Measurements from ENCODE around the gene VAT1. TPM values are rescaled to one million over a fixed set of nuclear protein-coding genes. Genes with fewer than 3 reads are reported as not detected.
"Not testable (repeated sequence)": the region's sequence is repeated elsewhere in the genome, so short reads cannot be mapped to it uniquely, and the experiment has no call there.

The VAT1 gene
- total RNA-seq, 2 experiments from 2014 or later = 20.8 to 23.0 TPM

DNA sequence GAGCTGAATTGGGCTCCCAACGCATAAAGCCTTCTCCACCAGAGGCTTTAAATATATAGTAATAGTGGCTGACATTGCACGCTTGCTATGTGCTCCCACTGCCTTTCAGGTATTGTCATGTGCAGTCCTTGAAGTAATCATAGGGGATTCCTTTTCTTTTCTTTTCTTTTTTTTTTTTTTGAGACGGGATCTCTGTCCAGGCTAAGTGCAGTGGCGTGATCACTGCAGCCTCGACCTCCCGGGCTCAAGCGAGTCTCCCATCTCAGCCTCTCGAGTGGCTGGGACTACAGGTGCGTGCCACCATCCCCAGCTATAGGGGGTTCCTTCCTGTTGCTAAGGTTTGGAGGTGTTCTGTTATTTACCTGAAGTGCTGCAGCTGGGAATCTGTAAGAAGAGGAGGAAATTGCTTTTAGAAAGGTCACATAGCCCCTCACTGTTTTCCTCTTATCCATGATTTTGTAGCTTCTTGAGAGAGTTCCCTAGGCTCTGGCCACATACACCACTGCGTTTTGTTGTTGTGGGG, 23.1 kb downstream of the VAT1 start:
- H3K9me3 Mint-ChIP-seq = no peaks in the 10 kb centered on the region
- peak overlapping the region; percentile 99 for H3K27ac Mint-ChIP-seq
- peaks cover 49% of the 10 kb centered on the region for H3K36me3 Mint-ChIP-seq
- no peaks in the 10 kb centered on the region for H3K27me3 Mint-ChIP-seq
- peaks cover 36% of the 10 kb centered on the region for H3K4me1 Mint-ChIP-seq
- no peak for DNase-seq
- peak overlapping the region; percentile 96 for H3K4me3 Mint-ChIP-seq

DNA sequence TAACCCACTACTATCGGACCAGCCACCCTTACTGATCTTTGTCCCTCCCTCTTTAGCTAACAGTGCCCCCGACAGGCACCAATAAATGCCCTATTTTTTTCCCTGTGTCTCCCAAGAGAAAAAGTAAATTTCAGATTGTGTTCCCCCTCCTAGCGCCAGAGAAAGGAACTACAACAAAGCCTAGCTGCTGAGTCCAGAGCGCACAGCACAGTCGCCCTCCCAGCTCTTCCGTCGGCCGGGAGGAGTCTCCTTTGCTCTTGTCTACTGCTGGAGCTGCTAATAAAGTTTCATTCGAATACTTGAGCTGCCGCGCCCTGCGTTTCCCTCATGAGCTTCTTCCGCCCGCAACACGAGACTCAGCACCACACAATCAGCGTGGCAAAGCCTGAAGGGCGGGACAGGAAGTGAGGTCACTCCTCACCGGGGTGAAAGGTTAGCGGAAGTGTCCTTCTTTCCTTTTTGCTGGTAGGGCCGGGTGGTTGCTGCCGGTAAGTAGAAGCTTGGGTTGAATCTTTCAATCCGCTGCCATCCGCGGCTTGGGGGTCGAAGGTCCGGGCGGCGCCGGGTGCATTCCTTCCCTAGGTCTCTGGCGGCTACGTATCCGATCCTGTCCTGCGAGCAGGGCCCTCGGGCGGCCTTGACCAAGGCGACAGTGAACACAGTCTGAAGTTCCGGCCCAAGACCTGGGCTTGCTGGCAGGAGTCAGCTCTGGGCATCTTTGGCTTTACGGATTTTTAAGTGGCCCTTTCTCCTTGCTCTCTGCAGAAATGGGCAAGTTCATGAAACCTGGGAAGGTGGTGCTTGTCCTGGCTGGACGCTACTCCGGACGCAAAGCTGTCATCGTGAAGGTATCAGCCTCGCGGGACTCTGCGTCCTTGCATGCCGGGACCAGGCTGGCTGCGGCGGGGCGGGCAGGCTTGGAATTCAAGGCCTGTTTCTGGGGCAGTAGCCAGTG, 23.9 kb downstream of the VAT1 start, which contains the start of gene RPL27:
Gene RPL27 (plus strand): TSS at position 436 of the 955 bp plus-strand sequence. CDS start 332 bp downstream, at position 768.
- Mint-ChIP-seq H3K27ac (peak within 1 kb of the TSS; percentile 99), H3K4me1 (peaks cover 35% of the 10 kb centered on the region), H3K4me3 (peak within 1 kb of the TSS; percentile 96), H3K27me3 (no peaks in the 10 kb centered on the region), H3K9me3 (no peaks in the 10 kb centered on the region), H3K36me3 (peaks cover 48% of the 10 kb centered on the region)
- peak; percentile 95 for DNase-seq

DNA sequence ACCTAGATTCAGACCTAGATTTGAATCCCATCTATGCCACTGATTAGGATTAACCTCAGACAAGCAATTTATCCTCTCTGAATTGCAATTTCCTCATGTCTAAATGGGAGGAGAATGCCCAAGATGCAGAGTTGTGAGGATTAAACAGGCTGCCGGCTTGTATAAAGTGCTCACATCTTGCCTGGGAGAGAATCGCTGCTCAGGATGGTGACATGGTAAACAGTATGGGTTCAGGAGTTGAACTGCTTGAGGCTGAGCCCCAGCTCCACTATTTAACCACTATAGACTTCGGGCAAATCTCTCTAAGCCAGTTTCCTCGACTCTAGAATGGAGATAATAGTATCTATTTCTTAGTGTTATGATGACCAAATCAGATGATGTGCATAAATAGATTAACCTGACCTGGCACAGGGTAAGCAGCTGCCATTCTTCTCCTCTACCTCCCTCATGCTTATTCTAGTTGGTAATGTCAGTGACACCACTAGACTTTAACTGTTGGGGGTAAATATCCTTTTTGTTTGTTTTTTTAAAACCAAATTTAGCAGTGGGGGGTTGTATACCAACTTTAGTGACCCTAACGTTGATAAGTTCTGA, 24.7 kb downstream of the VAT1 start:
- Mint-ChIP-seq H3K4me1 (peaks cover 32% of the 10 kb centered on the region), H3K27me3 (no peaks in the 10 kb centered on the region), H3K36me3 (peaks cover 43% of the 10 kb centered on the region), H3K4me3 (peak overlapping the region; percentile 96), H3K9me3 (no peaks in the 10 kb centered on the region), H3K27ac (peak overlapping the region; percentile 99)
- no peak for DNase-seq

DNA sequence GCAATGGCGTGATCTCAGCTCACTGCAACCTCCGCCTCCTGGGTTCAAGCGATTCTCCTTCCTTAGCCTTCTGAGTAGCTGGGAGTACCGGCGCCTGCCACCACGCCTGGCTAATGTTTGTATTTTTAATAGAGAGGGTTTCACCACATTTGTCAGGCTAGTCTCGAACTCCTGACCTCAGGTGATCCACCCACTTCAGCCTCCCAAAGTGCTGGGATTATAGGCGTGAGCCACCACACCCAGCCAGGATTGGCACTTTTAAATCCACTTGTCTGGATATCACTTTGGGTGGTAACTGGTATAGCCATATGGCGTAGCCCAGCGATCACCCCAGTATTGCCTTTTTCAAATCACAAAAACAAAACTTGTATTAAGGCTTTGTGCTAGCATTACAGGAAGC, 28.3 kb downstream of the VAT1 start:
- not testable (repeated sequence) for H3K4me3 Mint-ChIP-seq, H3K27ac Mint-ChIP-seq, DNase-seq, H3K27me3 Mint-ChIP-seq, H3K9me3 Mint-ChIP-seq
- H3K4me1 Mint-ChIP-seq = peaks cover 10% of the 10 kb centered on the region
- peaks cover 22% of the 10 kb centered on the region for H3K36me3 Mint-ChIP-seq

DNA sequence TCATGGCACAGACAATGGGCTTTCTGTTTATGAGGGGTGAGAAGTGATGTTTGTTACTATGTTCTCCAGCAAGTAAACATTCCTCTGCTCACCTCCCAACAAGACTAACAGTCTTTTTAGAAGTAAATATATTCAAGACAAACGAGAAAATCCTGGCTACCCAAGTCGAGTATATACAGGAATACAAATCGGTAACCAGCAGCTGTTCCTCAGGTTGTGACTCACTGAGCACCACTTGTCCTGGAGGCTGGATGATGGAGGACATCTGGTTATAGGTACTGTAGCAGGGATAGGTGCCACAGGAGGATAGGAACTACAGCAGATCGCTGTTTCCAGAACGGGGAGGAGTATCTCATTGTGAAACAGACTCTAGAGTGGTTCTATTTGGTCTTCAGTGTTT, 29.3 kb downstream of the VAT1 start:
- Mint-ChIP-seq H3K4me1 (peaks cover 9% of the 10 kb centered on the region), H3K27ac (no peak overlapping the region), H3K27me3 (no peaks in the 10 kb centered on the region), H3K9me3 (no peaks in the 10 kb centered on the region), H3K4me3 (no peak overlapping the region), H3K36me3 (peaks cover 17% of the 10 kb centered on the region)
- no peak for DNase-seq

DNA sequence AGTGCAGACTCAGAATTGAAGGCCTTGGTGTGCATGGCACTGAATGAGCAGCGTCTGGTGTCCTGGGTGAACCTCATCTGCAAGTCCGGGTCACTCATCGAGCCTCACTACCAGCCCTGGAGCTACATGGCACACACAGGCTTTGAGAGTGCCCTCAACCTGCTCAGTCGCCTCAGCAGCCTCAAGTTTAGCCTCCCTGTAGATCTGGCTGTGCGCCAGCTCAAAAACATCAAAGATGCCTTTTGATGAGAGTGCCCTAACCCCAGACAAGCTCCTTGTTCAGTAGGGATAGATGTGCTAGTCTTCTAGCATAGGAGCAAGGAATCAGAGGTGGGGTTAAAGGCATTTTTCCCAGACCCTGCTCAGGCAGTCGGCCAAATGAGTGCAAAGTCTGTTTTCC, 30.7 kb downstream of the VAT1 start:
- Mint-ChIP-seq H3K9me3 (no peaks in the 10 kb centered on the region), H3K4me1 (no peaks in the 10 kb centered on the region), H3K4me3 (no peak overlapping the region), H3K36me3 (peaks cover 17% of the 10 kb centered on the region), H3K27me3 (no peaks in the 10 kb centered on the region), H3K27ac (no peak overlapping the region)
- DNase-seq = no peak

DNA sequence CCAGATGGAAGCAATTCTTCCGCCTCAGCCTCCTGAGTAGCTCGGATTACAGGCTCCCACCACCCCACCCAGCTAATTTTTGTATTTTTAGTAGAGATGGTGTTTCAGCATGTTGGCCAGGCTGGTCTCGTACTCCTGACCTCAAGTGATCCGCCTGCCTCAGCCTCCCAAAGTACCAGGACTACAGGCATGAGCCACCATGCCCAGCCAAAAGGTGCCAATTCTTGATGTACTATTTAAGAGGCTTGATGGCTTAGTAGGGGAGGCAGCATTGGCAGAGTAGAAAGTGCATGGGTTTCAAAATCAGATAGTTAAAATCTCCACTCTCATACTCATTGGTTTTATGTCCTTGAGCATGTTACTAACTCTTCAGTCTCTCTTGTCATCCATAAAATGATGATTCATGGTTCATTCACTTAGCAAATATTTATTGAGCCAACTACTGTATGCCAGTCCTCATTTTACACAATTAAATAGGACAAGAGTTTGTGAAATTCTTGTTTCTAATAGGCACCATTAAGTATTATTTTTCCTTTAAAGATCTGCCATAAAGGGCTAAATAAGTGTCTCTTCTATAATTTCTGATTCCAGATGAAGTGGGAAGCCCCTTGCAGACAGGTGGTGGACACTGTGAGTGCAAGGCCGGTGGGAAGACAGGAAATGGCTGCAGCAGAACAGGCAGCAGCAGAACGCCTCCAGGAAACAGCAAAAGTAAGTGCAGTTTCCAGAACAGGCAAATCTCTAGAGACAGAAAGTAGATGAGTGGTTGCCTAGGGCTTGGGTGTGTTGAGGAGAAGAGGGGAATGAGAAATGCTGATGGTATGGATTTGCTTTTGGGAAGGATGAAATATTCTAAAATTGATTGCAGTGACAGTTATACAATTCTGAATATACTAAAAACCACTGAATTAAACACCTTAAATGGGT, 32.2 kb downstream of the VAT1 start:
- DNase-seq = no peak
- Mint-ChIP-seq H3K27me3 (no peaks in the 10 kb centered on the region), H3K9me3 (no peaks in the 10 kb centered on the region), H3K4me1 (peaks cover 2% of the 10 kb centered on the region), H3K4me3 (no peak overlapping the region), H3K27ac (no peak overlapping the region), H3K36me3 (peaks cover 18% of the 10 kb centered on the region)

DNA sequence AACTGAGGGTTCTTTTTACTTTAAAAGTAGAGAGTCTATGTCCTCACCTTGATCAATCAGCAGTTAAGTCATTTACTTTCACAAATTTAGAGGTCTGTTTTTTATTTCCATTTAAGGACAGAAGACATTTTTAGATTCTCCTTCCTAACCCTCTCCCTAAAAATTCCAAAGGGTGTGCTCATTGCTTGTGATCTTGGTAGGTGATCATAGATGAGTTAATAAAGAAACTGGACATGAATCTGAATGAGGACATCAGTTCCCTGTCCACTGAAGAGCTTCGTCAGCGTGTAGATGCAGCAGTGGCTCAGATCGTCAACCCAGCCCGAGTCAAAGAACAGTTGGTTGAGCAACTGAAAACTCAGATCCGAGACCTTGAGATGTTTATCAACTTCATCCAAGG, 33.0 kb downstream of the VAT1 start:
- no peak for DNase-seq
- Mint-ChIP-seq H3K4me3 (no peak overlapping the region), H3K4me1 (peaks cover 3% of the 10 kb centered on the region), H3K9me3 (no peaks in the 10 kb centered on the region), H3K36me3 (peaks cover 16% of the 10 kb centered on the region), H3K27ac (no peak overlapping the region), H3K27me3 (no peaks in the 10 kb centered on the region)

DNA sequence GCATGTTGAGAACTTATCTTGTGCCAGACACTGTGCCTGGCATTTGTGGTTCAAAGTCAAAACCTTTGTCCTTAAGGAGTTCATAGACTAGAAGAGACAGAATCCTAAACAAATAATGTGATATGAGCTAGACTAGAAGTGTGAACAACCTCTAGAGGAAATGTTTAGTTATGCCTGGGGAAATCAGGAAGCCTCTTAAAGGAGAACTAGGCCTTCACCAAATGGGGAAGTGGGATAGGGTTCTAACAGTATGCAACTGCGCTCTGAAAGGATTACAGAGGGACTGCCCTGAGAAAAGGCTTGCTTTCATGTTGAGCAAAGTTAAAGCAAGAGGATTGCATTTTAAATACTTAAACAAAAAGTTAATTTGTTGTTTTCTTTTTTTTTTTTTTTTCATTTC, 37.0 kb downstream of the VAT1 start:
- H3K9me3 Mint-ChIP-seq = no peaks in the 10 kb centered on the region
- H3K27ac Mint-ChIP-seq = no peak overlapping the region
- H3K27me3 Mint-ChIP-seq = no peaks in the 10 kb centered on the region
- H3K36me3 Mint-ChIP-seq = peaks cover 30% of the 10 kb centered on the region
- H3K4me3 Mint-ChIP-seq = no peak overlapping the region
- H3K4me1 Mint-ChIP-seq = peaks cover 15% of the 10 kb centered on the region
- DNase-seq = no peak

DNA sequence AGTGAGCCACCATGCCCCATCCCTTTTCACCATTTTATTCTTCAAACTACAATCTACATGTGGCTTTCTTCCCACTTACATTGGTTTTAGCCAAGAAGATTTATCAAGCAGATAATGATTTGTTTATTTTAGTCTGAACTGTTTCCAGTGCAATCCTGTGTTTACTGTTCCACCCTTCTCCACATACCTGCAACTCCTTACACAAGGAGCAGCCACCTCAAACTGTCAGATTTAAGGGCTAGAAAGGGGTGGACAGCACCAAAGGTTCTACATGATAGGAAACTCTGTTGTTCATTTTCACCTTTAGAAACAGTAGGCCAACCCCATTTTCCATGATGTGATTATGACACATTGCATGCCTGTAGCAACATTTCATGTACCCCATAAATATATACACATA, 39.9 kb downstream of the VAT1 start:
- peak overlapping the region; percentile 91 for H3K27ac Mint-ChIP-seq
- no peaks in the 10 kb centered on the region for H3K27me3 Mint-ChIP-seq
- DNase-seq = no peak
- H3K4me3 Mint-ChIP-seq = peak overlapping the region; percentile 97
- peaks cover 21% of the 10 kb centered on the region for H3K36me3 Mint-ChIP-seq
- no peaks in the 10 kb centered on the region for H3K9me3 Mint-ChIP-seq
- peaks cover 26% of the 10 kb centered on the region for H3K4me1 Mint-ChIP-seq

DNA sequence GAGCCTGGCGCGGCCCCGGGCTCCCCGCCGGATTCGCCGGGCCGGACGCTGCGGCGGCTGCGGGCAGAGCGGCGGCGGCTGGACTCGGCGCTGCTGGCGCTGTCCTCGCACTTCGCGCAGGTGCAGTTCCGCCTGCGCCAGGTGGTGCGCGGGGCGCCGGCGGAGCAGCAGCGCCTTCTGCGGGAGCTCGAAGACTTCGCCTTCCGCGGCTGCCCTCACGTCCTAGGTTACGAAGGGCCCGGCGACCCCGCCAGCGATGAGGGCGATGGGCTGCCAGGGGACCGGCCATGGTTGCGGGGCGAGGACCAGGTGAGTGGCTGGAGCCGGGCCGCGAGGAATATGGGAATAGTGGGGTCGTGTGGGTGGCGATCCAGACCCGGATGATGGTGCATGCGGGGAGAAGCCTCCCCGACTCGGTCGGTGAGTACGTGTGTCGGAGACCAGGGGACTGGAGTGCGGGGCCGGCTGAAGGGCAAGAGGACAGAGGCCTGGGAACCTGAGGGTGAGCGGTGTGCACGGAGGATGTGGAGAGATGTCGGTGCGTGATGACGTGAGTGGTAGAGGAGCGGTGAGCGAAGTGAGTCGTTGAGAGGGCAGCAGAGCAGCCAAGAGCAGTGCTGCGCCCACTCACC, 41.3 kb downstream of the VAT1 start:
- Mint-ChIP-seq H3K9me3 (no peaks in the 10 kb centered on the region), H3K27me3 (no peaks in the 10 kb centered on the region), H3K36me3 (peaks cover 18% of the 10 kb centered on the region), H3K4me1 (peaks cover 26% of the 10 kb centered on the region), H3K27ac (peak overlapping the region; percentile 91), H3K4me3 (peak overlapping the region; percentile 97)
- peak; percentile 77 for DNase-seq

DNA sequence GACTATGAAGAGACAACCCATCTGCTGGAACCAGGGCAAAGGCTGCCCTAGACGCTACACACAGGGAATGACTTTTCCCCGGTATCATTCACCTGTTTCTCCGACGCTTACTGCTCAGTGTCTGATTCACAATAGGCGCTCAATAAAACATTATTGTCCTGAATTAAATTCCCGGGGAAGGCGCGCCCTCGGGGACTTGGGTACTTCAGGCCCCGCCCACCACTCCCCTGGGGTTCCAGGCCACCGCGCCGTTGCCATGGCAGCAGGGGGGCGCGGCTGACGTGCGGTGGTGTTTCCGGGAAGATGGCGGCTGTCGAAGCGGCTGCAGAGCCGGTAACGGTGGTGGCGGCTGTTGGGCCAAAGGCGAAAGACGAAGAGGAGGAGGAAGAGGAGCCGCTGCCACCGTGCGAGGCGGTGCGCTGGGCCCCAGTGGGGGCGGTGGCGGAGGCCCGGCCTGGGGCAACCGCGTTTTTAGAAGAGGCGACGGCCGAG, 41.9 kb downstream of the VAT1 start, which contains the start of gene RUNDC1:
Gene RUNDC1 (plus strand): TSS at position 292 of the 492 bp plus-strand sequence. CDS start 12 bp downstream, at position 304.
- no peaks in the 10 kb centered on the region for H3K9me3 Mint-ChIP-seq
- peaks cover 17% of the 10 kb centered on the region for H3K36me3 Mint-ChIP-seq
- DNase-seq = peak; percentile 91
- no peaks in the 10 kb centered on the region for H3K27me3 Mint-ChIP-seq
- H3K4me1 Mint-ChIP-seq = peaks cover 24% of the 10 kb centered on the region
- H3K4me3 Mint-ChIP-seq = peak within 1 kb of the TSS; percentile 97
- peak within 1 kb of the TSS; percentile 94 for H3K27ac Mint-ChIP-seq

DNA sequence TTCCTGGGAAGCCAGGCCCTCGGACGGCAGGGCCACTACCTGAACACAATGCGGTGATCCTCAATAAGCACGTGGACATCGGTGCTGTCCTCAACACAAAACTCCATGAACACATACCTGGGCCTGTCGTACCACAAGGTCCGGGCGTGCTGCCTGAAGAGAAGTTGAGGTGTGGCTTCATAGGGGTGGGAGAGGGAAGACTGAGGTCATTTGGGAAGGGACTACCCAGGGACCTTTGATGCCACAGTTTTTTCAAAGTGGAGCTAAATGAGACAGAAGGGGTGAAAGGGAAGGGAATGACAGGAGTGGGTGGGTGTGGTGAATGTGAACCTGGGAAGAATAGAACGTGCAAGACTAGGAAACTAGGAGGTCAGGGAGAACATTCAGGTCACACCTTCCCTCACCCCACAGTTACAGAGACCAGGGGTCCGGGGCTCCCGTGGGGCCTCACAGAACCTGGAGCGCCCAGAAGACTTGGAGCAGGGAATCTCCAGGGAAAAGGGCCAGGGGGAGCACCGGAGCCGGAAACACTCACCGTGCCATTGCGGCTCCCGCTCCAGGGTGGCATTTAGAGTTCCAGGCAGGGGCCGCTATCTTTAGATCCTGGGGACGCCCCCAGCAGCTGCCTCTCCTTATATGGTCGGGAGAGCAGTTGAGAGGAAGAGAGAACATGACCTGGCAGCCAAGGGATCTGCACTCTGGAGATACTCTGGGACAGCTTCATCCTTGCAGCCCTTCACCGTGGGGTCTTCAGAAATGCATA, 42.5 kb downstream of the VAT1 start, which contains the start of gene PTGES3L:
Gene PTGES3L (minus strand): TSS at position 570 of the 763 bp plus-strand sequence. CDS start 27 bp downstream, at position 543.
- peak within 1 kb of the TSS; percentile 97 for H3K4me3 Mint-ChIP-seq
- H3K27ac Mint-ChIP-seq = peak within 1 kb of the TSS; percentile 94
- H3K27me3 Mint-ChIP-seq = no peaks in the 10 kb centered on the region
- peaks cover 14% of the 10 kb centered on the region for H3K36me3 Mint-ChIP-seq
- H3K9me3 Mint-ChIP-seq = no peaks in the 10 kb centered on the region
- DNase-seq = peak; percentile 49
- H3K4me1 Mint-ChIP-seq = peaks cover 24% of the 10 kb centered on the region
